PC-3 (cell line): ENCODE measurements around the gene LMBRD2. TPM values are rescaled to one million over a fixed set of nuclear protein-coding genes. Genes with fewer than 3 reads are reported as not detected.

ENCODE experiments used
- ATAC-seq: fragments of 200-7000 bp; cut with Tn5 transposase; 2 replicates; pipeline ENCODE4 v1.9.1; 2020; ENCODE audit warnings: mild to moderate bottlenecking, moderate library complexity
- BruUV-seq: library from RNA; stranded (reverse); fragments of 400-500 nt; replicated peaks from 2 replicates; lab custom pipeline; 2021; lab: Mats Ljungman, UMichigan
- CTCF ChIA-PET: fragments of 300-600 bp; sonication (Branson Sonifier 250); formaldehyde crosslinking; loops from one replicate; lab custom pipeline; 2022; ENCODE audit warnings: antibody characterized with exemption; lab: Charles Lee
- POLR2A ChIA-PET: fragments of 300-600 bp; sonication (Branson Sonifier 250); formaldehyde crosslinking; loops from one replicate; lab custom pipeline; 2022; ENCODE audit warnings: antibody characterized with exemption; ENCODE audit not compliant: unreplicated experiment; lab: Charles Lee
- DNase-seq: peaks from one replicate; pipeline ENCODE4 v3.0.0-alpha.2; 2015
- H2AFZ ChIP-seq: fragments of 300-600 bp; sonication (generic); 2 replicates; pipeline ENCODE4 v1.6.0; 2016; ENCODE audit warnings: antibody characterized with exemption, low read length
- H3F3A ChIP-seq: fragments of 300-600 bp; sonication (generic); one replicate; pipeline ENCODE4 v1.6.0; 2017; ENCODE audit warnings: antibody characterized with exemption, low read length, control low read depth, mild to moderate bottlenecking; ENCODE audit not compliant: unreplicated experiment
- H3K27ac ChIP-seq: fragments of 300-600 bp; sonication (generic); 2 replicates; pipeline ENCODE4 v1.5.1; 2016; ENCODE audit warnings: mild to moderate bottlenecking, low read length
- H3K27me3 ChIP-seq: fragments of 300-600 bp; sonication (generic); 2 replicates; pipeline ENCODE4 v1.6.1; 2016; ENCODE audit warnings: low read length, mixed read lengths
- H3K36me3 ChIP-seq: fragments of 300-600 bp; sonication (generic); 2 replicates; pipeline ENCODE4 v1.6.1; 2016; ENCODE audit warnings: low read depth, mixed run types, low read length, mixed read lengths
- H3K4me1 ChIP-seq: fragments of 300-600 bp; sonication (generic); 2 replicates; pipeline ENCODE4 v1.5.1; 2016; ENCODE audit warnings: low read length; ENCODE audit not compliant: insufficient read depth
- H3K4me2 ChIP-seq: fragments of 300-600 bp; sonication (generic); 2 replicates; pipeline ENCODE4 v1.6.0; 2016; ENCODE audit warnings: low read length
- H3K4me3 ChIP-seq: fragments of 300-600 bp; sonication (generic); 2 replicates; pipeline ENCODE4 v1.5.1; 2016; ENCODE audit warnings: mild to moderate bottlenecking, low read length, mixed read lengths
- H3K79me2 ChIP-seq: fragments of 300-600 bp; sonication (generic); 2 replicates; pipeline ENCODE4 v1.6.1; 2017; ENCODE audit warnings: low read length, mixed read lengths
- H3K9ac ChIP-seq: fragments of 300-600 bp; sonication (generic); 2 replicates; pipeline ENCODE4 v1.6.0; 2016; ENCODE audit warnings: mild to moderate bottlenecking, low read length
- H3K9me2 ChIP-seq: fragments of 300-600 bp; sonication (generic); replicated peaks from 2 replicates; pipeline ENCODE4 v1.6.1; 2016; ENCODE audit warnings: mixed run types, low read length, mixed read lengths
- H3K9me3 ChIP-seq: fragments of 300-600 bp; sonication (generic); 2 replicates; pipeline ENCODE4 v1.6.1; 2016; ENCODE audit warnings: low read length, mixed read lengths
- H4K20me1 ChIP-seq: fragments of 300-600 bp; sonication (generic); 2 replicates; pipeline ENCODE4 v1.6.1; 2016; ENCODE audit warnings: low read length, mixed read lengths
- EZH2 ChIP-seq: fragments of 300-600 bp; sonication (generic); IDR thresholded peaks from one replicate; pipeline ENCODE4 v1.6.1; 2017; ENCODE audit warnings: antibody characterized with exemption, mild to moderate bottlenecking, low read length; ENCODE audit not compliant: unreplicated experiment
- EZH2phosphoT487 ChIP-seq: fragments of 300-600 bp; sonication (generic); IDR thresholded peaks from 2 replicates; pipeline ENCODE4 v1.6.1; 2018; ENCODE audit warnings: mild to moderate bottlenecking, antibody characterized with exemption, low read length, borderline replicate concordance
- intact Hi-C: fragments of 100-400 bp; cut with micrococcal nuclease; formaldehyde crosslinking; loops from 2 replicates; pipeline ENCODE4 v1.9.0; 2023
- total RNA-seq: library from RNA; depleted of rRNA; stranded (reverse); fragments of >200 nt; gene quantifications from 2 replicates; pipeline ENCODE4 v1.2.3, GENCODE V29; 2014
- TF ChIP-seq, protein P1 (sequence below): fragments of 300-600 bp; sonication (generic); conservative IDR thresholded peaks from 2 replicates; pipeline ENCODE4 v1.5.1; 2017; ENCODE audit warnings: antibody characterized with exemption, low read depth, mild to moderate bottlenecking, low read length

Gene LMBRD2
- total RNA-seq, 1 experiment from 2014 or later: 9.1 TPM

DNA sequence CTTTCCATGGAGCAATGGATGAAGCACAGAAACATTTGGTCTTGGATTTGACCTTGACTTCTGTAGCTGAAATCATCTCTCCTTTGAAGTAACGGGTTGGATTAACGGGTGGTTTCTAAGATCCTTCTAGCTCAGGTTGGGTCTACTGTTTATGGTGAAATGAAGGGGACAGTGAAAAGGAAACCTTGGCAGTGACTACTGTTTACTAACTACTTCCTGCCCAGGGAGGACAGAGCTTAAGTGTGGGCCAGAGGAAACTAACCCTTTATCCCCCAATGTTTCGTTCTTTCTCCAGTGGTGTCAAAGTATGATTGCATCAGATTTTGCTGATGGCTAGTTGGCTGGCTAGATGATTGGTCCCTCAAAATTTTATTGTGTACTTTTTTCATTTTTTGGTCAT is 22.4 kb upstream of the LMBRD2 start:
- DNase-seq (no peak), ATAC-seq (no peak)
- intact Hi-C loops: loop anchor here (10.0 kb wide), 1 partner anchor 521 kb away; no protein-coding TSS in a partner anchor
- Histone ChIP-seq H2AFZ (no peak overlapping the region), H3K9me3 (no peaks in the 10 kb centered on the region), H3K27ac (no peak overlapping the region), H3K79me2 (no peaks in the 10 kb centered on the region), H3K4me2 (no peak overlapping the region), H3K9ac (no peak overlapping the region), H4K20me1 (no peaks in the 10 kb centered on the region), H3F3A (no peaks in the 10 kb centered on the region), H3K36me3 (peaks cover 25% of the 10 kb centered on the region), H3K27me3 (no peaks in the 10 kb centered on the region), H3K4me1 (no peaks in the 10 kb centered on the region), H3K9me2 (no peaks in the 10 kb centered on the region), H3K4me3 (no peak overlapping the region)
- TF ChIP-seq EZH2: no peak
- no peak for TF ChIP-seq EZH2phosphoT487
- TF ChIP-seq, protein P1, sequence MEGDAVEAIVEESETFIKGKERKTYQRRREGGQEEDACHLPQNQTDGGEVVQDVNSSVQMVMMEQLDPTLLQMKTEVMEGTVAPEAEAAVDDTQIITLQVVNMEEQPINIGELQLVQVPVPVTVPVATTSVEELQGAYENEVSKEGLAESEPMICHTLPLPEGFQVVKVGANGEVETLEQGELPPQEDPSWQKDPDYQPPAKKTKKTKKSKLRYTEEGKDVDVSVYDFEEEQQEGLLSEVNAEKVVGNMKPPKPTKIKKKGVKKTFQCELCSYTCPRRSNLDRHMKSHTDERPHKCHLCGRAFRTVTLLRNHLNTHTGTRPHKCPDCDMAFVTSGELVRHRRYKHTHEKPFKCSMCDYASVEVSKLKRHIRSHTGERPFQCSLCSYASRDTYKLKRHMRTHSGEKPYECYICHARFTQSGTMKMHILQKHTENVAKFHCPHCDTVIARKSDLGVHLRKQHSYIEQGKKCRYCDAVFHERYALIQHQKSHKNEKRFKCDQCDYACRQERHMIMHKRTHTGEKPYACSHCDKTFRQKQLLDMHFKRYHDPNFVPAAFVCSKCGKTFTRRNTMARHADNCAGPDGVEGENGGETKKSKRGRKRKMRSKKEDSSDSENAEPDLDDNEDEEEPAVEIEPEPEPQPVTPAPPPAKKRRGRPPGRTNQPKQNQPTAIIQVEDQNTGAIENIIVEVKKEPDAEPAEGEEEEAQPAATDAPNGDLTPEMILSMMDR: no peak
- ChIA-PET POLR2A (no interaction called here), CTCF (no interaction called here)
- no TSS peak for BruUV-seq

DNA sequence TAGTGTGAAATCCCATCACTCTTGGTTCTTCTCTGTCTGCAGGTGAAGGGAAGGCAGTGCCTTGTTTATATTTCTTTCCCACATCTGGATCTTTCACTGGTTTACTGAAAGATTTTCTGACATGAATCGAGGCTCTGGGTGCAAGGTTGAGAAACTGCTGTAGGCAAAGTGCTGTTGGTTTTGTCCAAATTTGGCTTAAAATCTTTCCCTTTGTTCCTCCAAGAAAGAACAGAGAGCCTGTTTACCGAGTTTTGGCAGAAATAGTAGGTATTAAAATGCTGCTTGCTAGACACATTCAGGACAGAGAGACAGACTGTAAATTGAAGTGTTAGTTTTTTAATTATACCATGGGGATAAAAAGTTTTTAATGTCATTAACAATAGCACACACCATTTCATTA is 21.7 kb upstream of the LMBRD2 start:
- ATAC-seq (no peak), DNase-seq (no peak)
- Histone ChIP-seq H3F3A (no peaks in the 10 kb centered on the region), H3K9me3 (no peaks in the 10 kb centered on the region), H3K4me2 (no peak overlapping the region), H3K27me3 (no peaks in the 10 kb centered on the region), H3K27ac (no peak overlapping the region), H2AFZ (no peak overlapping the region), H3K4me1 (no peaks in the 10 kb centered on the region), H3K4me3 (no peak overlapping the region), H3K9me2 (no peaks in the 10 kb centered on the region), H3K79me2 (no peaks in the 10 kb centered on the region), H4K20me1 (no peaks in the 10 kb centered on the region), H3K9ac (no peak overlapping the region), H3K36me3 (peaks cover 29% of the 10 kb centered on the region)
- no peak for TF ChIP-seq EZH2
- no peak for TF ChIP-seq EZH2phosphoT487
- TF ChIP-seq, protein P1: no peak
- BruUV-seq: no TSS peak
- intact Hi-C loops: loop anchor here (10.0 kb wide), 1 partner anchor 521 kb away; no protein-coding TSS in a partner anchor
- CTCF ChIA-PET: no interaction called here
- POLR2A ChIA-PET: no interaction called here

DNA sequence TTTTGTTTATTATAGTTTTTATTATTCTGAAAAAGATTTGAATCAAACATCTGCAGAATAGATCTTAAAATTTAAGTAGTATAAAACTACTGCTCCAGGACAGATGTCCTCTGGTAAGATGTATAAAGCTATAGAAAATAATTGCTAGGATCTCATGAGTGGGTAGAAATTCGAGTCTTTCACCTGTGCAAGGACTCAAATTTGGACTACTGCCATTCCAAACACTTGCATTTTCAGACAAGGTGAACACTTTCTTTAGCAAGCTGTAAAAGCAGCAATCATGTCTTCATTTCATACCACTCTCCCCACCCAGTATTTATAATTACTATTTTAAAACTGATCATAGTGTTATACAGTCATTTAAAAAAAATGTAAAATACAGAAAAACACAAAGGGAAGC is 20.9 kb upstream of the LMBRD2 start:
- no peak overlapping the region for H3K4me3 ChIP-seq
- H3K4me1 ChIP-seq: no peaks in the 10 kb centered on the region
- TF ChIP-seq, protein P1: no peak
- no peak for TF ChIP-seq EZH2phosphoT487
- no peak for TF ChIP-seq EZH2
- BruUV-seq: no TSS peak
- no peaks in the 10 kb centered on the region for H4K20me1 ChIP-seq
- no peak overlapping the region for H3K9ac ChIP-seq
- ChIA-PET CTCF (no interaction called here), POLR2A (no interaction called here)
- no peaks in the 10 kb centered on the region for H3K9me2 ChIP-seq
- H3F3A ChIP-seq: no peaks in the 10 kb centered on the region
- ATAC-seq: no peak
- no peak overlapping the region for H3K4me2 ChIP-seq
- no peak overlapping the region for H3K27ac ChIP-seq
- intact Hi-C loops: loop anchor here (10.0 kb wide), 1 partner anchor 522 kb away; no protein-coding TSS in a partner anchor
- no peak overlapping the region for H2AFZ ChIP-seq
- H3K36me3 ChIP-seq: peaks cover 37% of the 10 kb centered on the region
- no peaks in the 10 kb centered on the region for H3K79me2 ChIP-seq
- DNase-seq: no peak
- no peaks in the 10 kb centered on the region for H3K27me3 ChIP-seq
- H3K9me3 ChIP-seq: no peaks in the 10 kb centered on the region
